Activated CD4-positive, alpha-beta T cell treated with anti-CD3 and anti-CD28 coated beads, Interleukin-2, amount 50 U/mL, for 48 hours (primary cell): ENCODE measurements around the gene LAMTOR5.
A peak's percentile ranks its signal among the peaks of the same experiment; 100 is the strongest.
"Not testable (repeated sequence)": the region's sequence is repeated elsewhere in the genome, so short reads cannot be mapped to it uniquely, and the experiment has no call there.

ENCODE experiments used
- DNase-seq, 2 experiments: peaks; one replicate each; pipeline ENCODE4 v3.0.0-alpha.2; 2020

Gene LAMTOR5

GRCh38 chr1:110407260-110408210 lies at the start of gene LAMTOR5:
TSS of gene LAMTOR5 (minus strand) at chr1:110407694. CDS start at chr1:110407620, 74 bp downstream.
- DNase-seq = peak; percentile 92 to 96

GRCh38 chr1:110457206-110457605 lies 49.7 kb upstream of the LAMTOR5 start:
- DNase-seq = no peak

GRCh38 chr1:110455151-110455550 lies 47.7 kb upstream of the LAMTOR5 start:
- no peak for DNase-seq

- DNase-seq = no peak
Observed at GRCh38 chr1:110454328-110454727, 46.8 kb upstream of the LAMTOR5 start.

- DNase-seq = no peak
Observed at GRCh38 chr1:110453829-110454228, 46.3 kb upstream of the LAMTOR5 start.

- no peak for DNase-seq
Observed at GRCh38 chr1:110452330-110452729, 44.8 kb upstream of the LAMTOR5 start.

- DNase-seq = no peak
Observed at GRCh38 chr1:110450929-110451328, 43.4 kb upstream of the LAMTOR5 start, which contains the start of gene PROK1. TSS of gene PROK1 (plus strand) at chr1:110451149. CDS start at chr1:110451217, 68 bp downstream.

GRCh38 chr1:110449661-110450651 lies 42.5 kb upstream of the LAMTOR5 start:
- DNase-seq = no peak

- DNase-seq = no peak
Observed at GRCh38 chr1:110444561-110444960, 37.1 kb upstream of the LAMTOR5 start.

- DNase-seq = no peak
Observed at GRCh38 chr1:110443451-110443850, 36.0 kb upstream of the LAMTOR5 start.

- no peak for DNase-seq
Observed at GRCh38 chr1:110441888-110442287, 34.4 kb upstream of the LAMTOR5 start.

- DNase-seq = no peak
Observed at GRCh38 chr1:110440877-110441276, 33.4 kb upstream of the LAMTOR5 start.

- DNase-seq = not testable (repeated sequence)
Observed at GRCh38 chr1:110439873-110440272, 32.4 kb upstream of the LAMTOR5 start.

- DNase-seq = no peak
Observed at GRCh38 chr1:110438893-110439292, 31.4 kb upstream of the LAMTOR5 start.

- DNase-seq = not testable (repeated sequence)
Observed at GRCh38 chr1:110437645-110438299, 30.3 kb upstream of the LAMTOR5 start.

- no peak for DNase-seq
Observed at GRCh38 chr1:110436635-110437034, 29.1 kb upstream of the LAMTOR5 start.

GRCh38 chr1:110434946-110435345 lies 27.5 kb upstream of the LAMTOR5 start:
- no peak for DNase-seq

- no peak for DNase-seq
Observed at GRCh38 chr1:110433803-110434202, 26.3 kb upstream of the LAMTOR5 start.

GRCh38 chr1:110433213-110433612 lies 25.7 kb upstream of the LAMTOR5 start:
- no peak for DNase-seq

- DNase-seq = no peak
Observed at GRCh38 chr1:110430901-110431300, 23.4 kb upstream of the LAMTOR5 start.

GRCh38 chr1:110430366-110430765 lies 22.9 kb upstream of the LAMTOR5 start:
- DNase-seq = no peak

- DNase-seq = no peak
Observed at GRCh38 chr1:110428946-110429345, 21.5 kb upstream of the LAMTOR5 start.

- DNase-seq = no peak
Observed at GRCh38 chr1:110426854-110427253, 19.4 kb upstream of the LAMTOR5 start.
